Sigmoid colon (tissue), 7 donors: ENCODE results near the gene CALML3. TPM values are rescaled to one million over a fixed set of nuclear protein-coding genes. Genes with fewer than 3 reads are reported as not detected.
A peak's percentile ranks its signal among the peaks of the same experiment; 100 is the strongest.

ENCODE experiments used
- DNase-seq: peaks from one replicate; pipeline ENCODE4 v3.0.0-alpha.2; 2019
- H3K27ac ChIP-seq, 4 donors: fragments of 200-600 bp; sonication (generic); one replicate each; pipeline ENCODE4 v1.5.1; 2016 to 2019; ENCODE audit warnings: mild to moderate bottlenecking in 1 of 4
- H3K27me3 ChIP-seq, 3 donors: fragments of 200-600 bp; sonication (generic); one replicate each; pipeline ENCODE4 v1.5.1; 2019; ENCODE audit warnings: mild to moderate bottlenecking in 1 of 3
- H3K36me3 ChIP-seq, 4 donors: fragments of 200-600 bp; sonication (generic); one replicate each; pipeline ENCODE4 v1.5.1; 2016 to 2019
- H3K4me1 ChIP-seq, 4 donors: fragments of 200-600 bp; sonication (generic); one replicate each; pipeline ENCODE4 v1.5.1; 2017 to 2019
- H3K4me3 ChIP-seq, 4 donors: fragments of 200-600 bp; sonication (generic); one replicate each; pipeline ENCODE4 v1.5.1; 2017 to 2019; ENCODE audit warnings: mild to moderate bottlenecking in 2 of 4, moderate library complexity in 1 of 4
- H3K9me3 ChIP-seq, 4 donors: fragments of 200-600 bp in 3 of 4; sonication (generic) in 3 of 4; one replicate each; pipeline versions ENCODE4 v1.5.1 to v1.6.1; 2013 to 2019
- CTCF ChIP-seq, 4 experiments: fragments of 450-650 bp in 3 of 4; fragments of 200-600 bp in 1 of 4; IDR thresholded peaks; one replicate each; pipeline ENCODE4 v1.5.1; 2016 to 2019; ENCODE audit warnings: antibody characterized with exemption in 4 of 4, mild to moderate bottlenecking in 3 of 4, moderate library complexity in 2 of 4
- EP300 ChIP-seq, 4 donors: sonication (generic); formaldehyde crosslinking; IDR thresholded peaks; one replicate each; pipeline ENCODE4 v1.6.1; 2017; ENCODE audit warnings: antibody characterized with exemption in 4 of 4
- POLR2A ChIP-seq, 2 donors: fragments of 450-650 bp; IDR thresholded peaks; one replicate each; pipeline ENCODE4 v1.6.1; 2016; ENCODE audit warnings: antibody characterized with exemption in 2 of 2, mild to moderate bottlenecking in 2 of 2, moderate library complexity in 2 of 2
- POLR2AphosphoS5 ChIP-seq, 4 donors: sonication (generic); formaldehyde crosslinking; IDR thresholded peaks; one replicate each; pipeline ENCODE4 v1.6.1; 2017; ENCODE audit warnings: antibody characterized with exemption in 4 of 4
- WGBS, 2 donors: extraction: QIAGEN DNeasy Blood & Tissue Kit; methylation state at CpG; one replicate each; pipeline ENCODE4 v1.1.7; 2013; 5-methylcytosine and 5-hydroxymethylcytosine counted together
- intact Hi-C: fragments of 100-400 bp; cut with DNase I; formaldehyde crosslinking; loops from one replicate; pipeline ENCODE4 v1.15.1; 2023
- polyA plus RNA-seq, 3 donors: library from polyadenylated mRNA; stranded (reverse); fragments of 200-250 nt; gene quantifications; one replicate each; pipeline ENCODE4 v1.2.3, GENCODE V29; 2013
- total RNA-seq, 4 donors: library from RNA; depleted of rRNA; stranded (reverse); fragments of >200 nt; gene quantifications; one replicate each; pipeline ENCODE4 v1.1.0, GENCODE V29; 2016
- donor health status: healthy with polysubstance abuse.
- donor health status: Bipolar disorder and iron deficiency.
- donor health status: healthy.

Gene CALML3
- total and polyA plus RNA-seq, 7 donors, result 0.15 TPM; not detected in 6

- Histone ChIP-seq H3K36me3 (no peaks in the 10 kb centered on the region), H3K27me3 (no peaks in the 10 kb centered on the region), H3K4me1 (no peaks in the 10 kb centered on the region), H3K27ac (no peak overlapping the region), H3K4me3 (no peak overlapping the region), H3K9me3 (no peaks in the 10 kb centered on the region)
- intact Hi-C loops, result no loop called here
- WGBS, 2 donors, result 14 to 75% methylated on average over 9 of the region's 9 CpGs
- TF ChIP-seq POLR2AphosphoS5 (IDR thresholded peaks at IDR 0.05) (no peak), CTCF (IDR thresholded peaks at IDR 0.05) (no peak), EP300 (IDR thresholded peaks at IDR 0.05) (no peak), POLR2A (IDR thresholded peaks at IDR 0.05) (no peak)
- peak; percentile 56 for DNase-seq
Measured at GRCh38 chr10:5486853-5487235, 37.9 kb upstream of the CALML3 start.

DNA sequence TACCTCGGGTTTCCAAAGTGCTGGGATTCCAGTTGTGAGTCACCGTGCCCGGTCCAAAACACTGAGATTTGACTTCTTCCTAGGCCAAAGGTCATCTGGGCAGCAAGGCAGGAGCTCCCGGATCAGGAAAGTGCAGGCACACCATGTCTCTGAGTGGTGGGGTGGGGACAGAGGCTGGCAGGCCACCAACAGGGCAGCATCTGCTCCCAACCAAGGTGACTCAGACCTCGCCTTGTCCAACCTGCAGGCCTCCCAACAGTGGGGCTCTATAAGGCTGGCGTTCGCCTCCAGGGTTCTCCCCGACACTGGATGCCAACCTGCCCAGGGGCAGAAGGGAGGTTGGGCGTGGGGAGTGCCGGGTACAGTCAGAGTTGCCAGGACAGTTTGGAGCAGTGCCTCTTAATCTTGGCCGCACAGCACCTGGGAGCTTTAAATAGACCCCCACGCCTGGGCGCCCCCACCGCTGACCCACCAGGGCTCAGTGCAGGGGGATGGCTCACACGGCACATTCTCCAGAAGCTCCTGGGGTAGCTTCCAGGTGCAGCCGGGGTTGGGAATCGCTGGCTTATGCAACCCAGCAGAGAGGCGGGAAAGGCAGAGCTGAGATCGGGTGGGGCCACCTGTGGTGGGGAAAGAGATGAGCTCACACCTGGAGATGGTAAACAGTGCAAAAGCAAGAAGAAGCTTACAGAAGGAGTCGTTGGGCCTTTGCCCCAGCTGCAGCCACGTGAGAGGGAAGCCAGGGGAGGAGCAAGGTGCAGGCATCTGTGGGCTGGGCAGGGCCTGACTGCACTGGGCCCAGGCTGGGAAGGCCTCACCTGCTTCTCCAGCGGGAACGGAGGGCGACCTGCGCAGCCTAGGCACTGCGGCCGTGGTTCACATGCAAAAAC lies 36.2 kb upstream of the CALML3 start:
- intact Hi-C loops, result no loop called here
- no peaks in the 10 kb centered on the region for H3K27me3 ChIP-seq
- H3K27ac ChIP-seq, result no peak overlapping the region
- no peak overlapping the region for H3K4me3 ChIP-seq
- no peaks in the 10 kb centered on the region for H3K4me1 ChIP-seq
- DNase-seq, result peak; percentile 56
- no peaks in the 10 kb centered on the region for H3K36me3 ChIP-seq
- H3K9me3 ChIP-seq, result peaks cover 0 to 4% (median 2%) of the 10 kb centered on the region in 4 donors
- TF ChIP-seq CTCF (IDR thresholded peaks at IDR 0.05) (no peak), POLR2A (IDR thresholded peaks at IDR 0.05) (no peak), EP300 (IDR thresholded peaks at IDR 0.05) (no peak), POLR2AphosphoS5 (IDR thresholded peaks at IDR 0.05) (no peak)
- 16 to 69% methylated on average over 27 of the region's 27 CpGs for WGBS, 2 donors

DNA sequence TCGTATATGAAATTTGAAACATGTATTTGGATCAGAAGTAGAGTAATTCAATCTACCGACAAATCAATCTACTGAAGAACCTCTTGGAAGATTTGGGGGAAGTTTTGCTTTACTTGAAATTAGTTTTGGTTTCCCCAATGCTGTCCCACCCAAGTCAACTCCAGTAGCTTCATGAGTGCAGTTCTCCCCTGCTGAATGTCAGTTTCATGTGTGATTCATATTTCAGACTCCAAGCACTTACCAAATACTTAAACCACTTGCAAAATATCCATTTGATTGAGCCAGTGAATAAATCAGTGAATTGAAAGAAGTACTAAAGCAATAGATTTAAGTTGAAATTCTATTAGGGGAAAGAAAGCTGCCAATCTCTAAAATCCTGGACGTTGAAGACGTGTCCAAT lies 34.7 kb upstream of the CALML3 start:
- WGBS, 2 donors, result 93 to 96% methylated on average over 4 of the region's 4 CpGs
- intact Hi-C loops, result no loop called here
- Histone ChIP-seq H3K27ac (no peak overlapping the region), H3K27me3 (no peaks in the 10 kb centered on the region), H3K9me3 (peaks cover 0 to 4% (median 2%) of the 10 kb centered on the region in 4 donors), H3K4me3 (no peak overlapping the region), H3K36me3 (no peaks in the 10 kb centered on the region), H3K4me1 (no peaks in the 10 kb centered on the region)
- TF ChIP-seq CTCF (IDR thresholded peaks at IDR 0.05) (no peak), POLR2A (IDR thresholded peaks at IDR 0.05) (no peak), POLR2AphosphoS5 (IDR thresholded peaks at IDR 0.05) (no peak), EP300 (IDR thresholded peaks at IDR 0.05) (no peak)
- no peak for DNase-seq

GRCh38 chr10:5490698-5491464 lies 33.9 kb upstream of the CALML3 start:
- intact Hi-C loops, result no loop called here
- H3K9me3 ChIP-seq, result peaks cover 0 to 4% (median 2%) of the 10 kb centered on the region in 4 donors
- peak; percentile 22 for DNase-seq
- H3K36me3 ChIP-seq, result no peaks in the 10 kb centered on the region
- no peak for TF ChIP-seq EP300 (IDR thresholded peaks at IDR 0.05)
- no peak for TF ChIP-seq CTCF (IDR thresholded peaks at IDR 0.05)
- TF ChIP-seq POLR2A (IDR thresholded peaks at IDR 0.05), result no peak
- TF ChIP-seq POLR2AphosphoS5 (IDR thresholded peaks at IDR 0.05), result no peak
- no peaks in the 10 kb centered on the region for H3K27me3 ChIP-seq
- H3K4me1 ChIP-seq, result no peaks in the 10 kb centered on the region
- no peak overlapping the region for H3K4me3 ChIP-seq
- H3K27ac ChIP-seq, result no peak overlapping the region
- 82 to 93% methylated on average over 10 of the region's 10 CpGs for WGBS, 2 donors
